HG02642 (cell line): ENCODE measurements around the gene PTPN5.

Source experiments
- ATAC-seq: cut with Tn5 transposase; IDR thresholded peaks from one replicate; pipeline ENCODE4 v1.9.1; 2021; ENCODE audit warnings: mild to moderate bottlenecking; ENCODE audit not compliant: unreplicated experiment, poor library complexity

PTPN5 gene

GRCh38 chr11:18774801-18775200, 16.8 kb downstream of the PTPN5 start:
- ATAC-seq, result no peak

- ATAC-seq, result no peak
These were observed 17.9 kb downstream of the PTPN5 start for GRCh38 chr11:18773681-18774080.

- no peak for ATAC-seq
These were observed 18.5 kb downstream of the PTPN5 start for GRCh38 chr11:18773104-18773503.

GRCh38 chr11:18772211-18772610, 19.4 kb downstream of the PTPN5 start:
- no peak for ATAC-seq

- no peak for ATAC-seq
These were observed 20.1 kb downstream of the PTPN5 start for GRCh38 chr11:18771266-18772035.

- ATAC-seq, result no peak
These were observed 21.0 kb downstream of the PTPN5 start for GRCh38 chr11:18770479-18771125.

- ATAC-seq, result peak; percentile 73
These were observed 21.7 kb downstream of the PTPN5 start for GRCh38 chr11:18769802-18770456.

GRCh38 chr11:18768978-18769377, 22.6 kb downstream of the PTPN5 start:
- ATAC-seq, result no peak

GRCh38 chr11:18768472-18768901, 23.1 kb downstream of the PTPN5 start:
- peak; percentile 84 for ATAC-seq

- no peak for ATAC-seq
These were observed 25.6 kb downstream of the PTPN5 start for GRCh38 chr11:18766015-18766414.

GRCh38 chr11:18765554-18765953, 26.0 kb downstream of the PTPN5 start:
- no peak for ATAC-seq

- no peak for ATAC-seq
These were observed 29.9 kb downstream of the PTPN5 start for GRCh38 chr11:18761741-18762140.

- no peak for ATAC-seq
These were observed 30.5 kb downstream of the PTPN5 start for GRCh38 chr11:18761144-18761543.

GRCh38 chr11:18757811-18758210, 33.8 kb downstream of the PTPN5 start:
- no peak for ATAC-seq

- ATAC-seq, result no peak
These were observed 34.7 kb downstream of the PTPN5 start for GRCh38 chr11:18756889-18757288.

- no peak for ATAC-seq
These were observed 37.3 kb downstream of the PTPN5 start for GRCh38 chr11:18754308-18754707.

- no peak for ATAC-seq
These were observed 39.1 kb downstream of the PTPN5 start for GRCh38 chr11:18752502-18752901.

- ATAC-seq, result no peak
These were observed 40.7 kb downstream of the PTPN5 start for GRCh38 chr11:18750944-18751343.

GRCh38 chr11:18749681-18750319, 41.8 kb downstream of the PTPN5 start:
- no peak for ATAC-seq

GRCh38 chr11:18748766-18749365, 42.7 kb downstream of the PTPN5 start:
- no peak for ATAC-seq
